SK-N-DZ (cell line): ENCODE measurements around the gene RNU1-4. TPM values are rescaled to one million over a fixed set of nuclear protein-coding genes. Genes with fewer than 3 reads are reported as not detected.
"Not testable (repeated sequence)": the region's sequence is repeated elsewhere in the genome, so short reads cannot be mapped to it uniquely, and the experiment has no call there.

ENCODE experiments used
- DNase-seq: peaks from one replicate; pipeline ENCODE4 v3.0.0-alpha.2; 2015; ENCODE audit warnings: low spot score
- polyA plus RNA-seq, 2 experiments: library from polyadenylated mRNA; depleted of rRNA; stranded (reverse); fragments of >200 nt; gene quantifications; 2 replicates each; pipeline ENCODE4 v1.2.3, GENCODE V29; 2014

The RNU1-4 gene
- not detected in 2 replicates for polyA plus RNA-seq (2014; cell fraction: cytosol; rRNA removed)
- polyA plus RNA-seq (2014; cell fraction: nucleus; rRNA removed), result not detected in 2 replicates

- DNase-seq, result not testable (repeated sequence)
These were observed at the start of gene RNU1-4 for GRCh38 chr1:16740047-16740964. Gene RNU1-4, plus strand, starts transcription at chr1:16740516.

DNA sequence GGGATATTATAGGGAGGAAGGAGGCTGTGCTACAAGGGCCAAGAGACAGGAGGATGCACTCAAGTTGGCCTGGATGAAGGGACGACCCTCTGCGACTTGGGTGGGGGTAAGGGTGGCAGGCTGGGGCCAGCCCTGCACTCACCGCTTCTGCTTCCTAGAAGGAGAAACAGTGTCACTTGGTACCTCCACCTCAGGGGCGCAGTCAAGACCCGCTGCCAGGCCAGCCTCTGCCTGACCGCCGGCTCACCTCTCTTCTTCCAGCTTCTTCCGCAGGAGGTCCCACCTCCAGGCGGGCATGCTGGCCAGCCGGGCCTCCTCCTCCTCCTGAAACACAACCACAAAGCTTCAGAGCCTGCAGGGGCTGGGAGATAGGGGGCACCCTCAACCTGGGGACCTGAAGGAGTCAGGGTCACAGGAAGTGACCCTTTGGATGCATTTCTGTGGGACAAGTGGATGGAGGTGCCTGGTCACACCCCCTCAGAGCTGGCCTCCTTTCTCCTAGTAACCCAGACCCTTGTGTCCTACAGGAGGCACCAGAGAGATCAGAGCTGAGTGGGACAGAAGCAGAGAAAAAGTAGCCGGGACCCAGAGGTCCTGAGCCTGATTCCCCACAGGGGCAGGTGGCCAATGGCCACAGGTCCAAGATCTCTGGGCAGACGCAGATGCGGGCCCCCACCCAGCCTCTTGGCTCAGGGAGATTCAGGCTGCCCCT is 49.2 kb upstream of the RNU1-4 start:
- not testable (repeated sequence) for DNase-seq

DNA sequence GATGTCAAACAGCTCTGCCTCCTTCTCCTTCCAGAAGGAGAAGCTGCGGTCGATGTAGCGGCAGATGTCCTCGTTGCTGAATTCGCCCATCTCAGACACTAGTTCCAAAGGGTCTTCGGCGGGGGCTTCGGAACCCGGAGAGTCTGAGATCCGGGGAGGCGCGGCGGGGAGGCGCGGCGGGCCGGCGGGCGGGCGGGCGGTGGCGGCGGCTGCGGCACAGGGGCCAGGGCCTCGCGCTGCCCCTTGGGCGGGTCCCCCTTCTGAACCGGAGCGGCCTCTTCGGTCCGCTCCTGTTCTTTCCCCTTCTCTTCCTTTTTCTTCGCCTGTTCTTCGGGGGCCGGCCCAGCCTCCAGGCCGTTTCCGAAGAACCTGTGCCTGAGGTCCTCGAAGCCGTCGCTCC is 48.0 kb upstream of the RNU1-4 start:
- DNase-seq, result not testable (repeated sequence)

DNA sequence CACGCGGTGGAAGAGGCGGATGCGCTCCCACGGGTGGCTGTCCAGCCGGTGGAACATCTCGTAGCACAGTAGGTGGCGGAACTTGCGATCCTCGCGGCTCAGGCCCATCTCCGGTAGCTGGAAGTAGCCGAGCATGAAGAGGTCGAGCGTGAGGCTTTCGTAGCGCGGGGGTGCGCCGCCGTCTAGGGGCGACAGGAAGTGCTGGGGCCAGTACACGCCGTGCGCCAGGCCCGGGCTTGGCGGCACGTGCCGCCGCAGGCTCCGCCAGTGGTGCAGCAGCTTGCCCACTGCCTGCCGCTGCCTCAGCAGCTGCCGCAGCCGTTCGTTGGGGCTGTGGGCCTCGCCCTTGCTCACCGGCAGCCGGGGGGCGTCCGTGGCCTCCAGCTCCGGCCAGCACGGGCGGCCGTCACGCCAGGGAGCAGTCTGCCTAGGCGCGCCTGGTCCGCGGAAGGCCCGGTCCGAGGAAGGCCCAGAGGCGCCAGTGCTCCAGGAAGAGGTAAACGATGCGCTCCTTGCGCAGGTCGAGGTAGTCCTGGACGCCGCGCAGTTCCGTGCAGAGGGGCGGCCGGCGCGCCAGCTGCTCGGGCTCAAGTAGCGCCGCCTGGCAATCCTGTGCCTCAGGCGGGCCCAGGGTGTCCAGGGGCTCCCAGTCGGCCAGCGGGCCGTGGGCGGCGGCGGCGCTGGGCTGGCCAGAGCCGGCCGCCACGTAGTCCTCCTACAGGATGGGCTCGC is 47.4 kb upstream of the RNU1-4 start:
- not testable (repeated sequence) for DNase-seq

DNA sequence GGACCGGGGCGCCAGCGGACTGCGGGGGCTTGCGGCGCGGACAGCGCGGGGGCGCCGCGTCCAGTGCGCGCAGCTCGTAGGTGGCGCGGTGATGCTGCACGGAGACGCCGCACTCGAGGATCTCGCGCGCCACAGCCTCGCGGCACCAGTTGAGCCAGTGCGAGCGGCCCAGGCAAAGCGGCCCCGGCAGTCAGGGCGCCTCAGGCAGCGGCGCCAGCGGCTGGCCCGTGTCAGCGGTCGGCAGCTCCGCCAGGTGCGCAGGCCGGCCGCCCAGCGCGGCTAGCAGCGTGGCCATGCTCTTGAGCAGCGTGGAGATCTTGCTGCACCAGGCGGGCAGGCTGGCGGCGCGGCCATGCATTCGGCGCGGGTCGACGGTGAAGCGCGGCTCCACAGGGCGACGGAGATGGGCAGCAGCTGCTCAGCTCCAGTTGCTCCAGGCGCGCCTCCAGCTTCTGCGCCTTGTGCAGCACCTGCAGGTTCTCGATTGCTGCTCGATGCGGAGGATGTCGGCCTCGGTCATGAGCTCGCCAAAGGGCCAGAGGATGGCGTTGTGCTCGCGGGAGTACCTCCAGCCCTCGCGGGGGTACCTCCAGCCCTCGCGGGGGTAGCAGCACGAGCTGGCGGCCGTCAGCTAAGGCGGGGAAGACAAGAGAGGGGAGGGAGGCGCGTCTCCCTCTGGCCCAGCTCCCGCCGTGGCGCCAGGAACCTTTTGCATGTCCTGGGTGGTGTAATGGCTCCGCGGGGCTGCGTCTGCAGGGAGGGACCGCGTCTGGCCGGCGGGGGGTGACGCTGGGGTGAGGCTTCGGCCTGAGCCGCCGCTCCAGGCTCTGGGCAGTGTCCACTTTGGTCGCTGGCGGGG is 46.6 kb upstream of the RNU1-4 start:
- not testable (repeated sequence) for DNase-seq

DNA sequence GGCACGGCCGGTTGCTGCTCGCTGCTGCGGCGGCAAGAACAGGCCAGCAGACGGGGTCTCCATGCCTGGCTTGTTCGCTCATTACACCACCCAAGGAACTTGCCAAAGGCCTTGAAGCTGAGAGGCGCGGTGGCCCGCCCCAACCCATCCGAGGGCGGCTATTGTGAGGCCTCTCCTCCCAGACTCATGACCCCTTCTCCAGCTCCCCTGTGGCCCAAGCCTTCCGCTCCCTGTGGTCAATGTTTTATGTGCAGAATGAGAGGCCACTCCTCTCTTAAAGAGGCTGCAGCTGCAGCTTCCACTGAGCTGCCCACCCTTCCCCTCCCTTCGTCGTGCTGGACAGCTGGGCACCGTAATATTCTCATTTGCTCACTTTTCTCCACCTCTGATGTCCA is 46.0 kb upstream of the RNU1-4 start:
- DNase-seq, result not testable (repeated sequence)

- not testable (repeated sequence) for DNase-seq
These were observed 43.7 kb upstream of the RNU1-4 start for GRCh38 chr1:16696507-16697150.

GRCh38 chr1:16697152-16697551 is 43.2 kb upstream of the RNU1-4 start:
- DNase-seq, result not testable (repeated sequence)

DNA sequence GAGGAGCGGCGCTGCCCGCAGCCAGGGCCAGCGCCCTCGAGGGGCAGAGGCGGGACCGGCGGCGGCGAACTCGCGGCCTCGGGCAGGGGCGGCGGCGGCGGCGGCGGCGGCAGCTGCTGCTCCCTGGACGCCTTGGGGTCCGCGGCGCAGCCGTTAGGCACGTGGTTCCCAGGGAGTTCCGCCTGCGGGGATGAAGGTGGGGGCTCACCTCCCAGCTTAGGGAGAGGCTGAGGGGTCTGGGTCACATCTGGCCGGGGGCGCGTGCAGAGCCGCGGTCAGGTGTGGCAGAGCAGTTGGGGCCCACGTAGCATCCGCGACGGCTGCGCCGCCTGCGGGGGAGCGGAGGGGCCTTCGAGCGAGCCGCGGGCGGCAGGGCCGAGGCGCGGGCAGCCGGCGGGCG is 40.9 kb upstream of the RNU1-4 start:
- not testable (repeated sequence) for DNase-seq

DNA sequence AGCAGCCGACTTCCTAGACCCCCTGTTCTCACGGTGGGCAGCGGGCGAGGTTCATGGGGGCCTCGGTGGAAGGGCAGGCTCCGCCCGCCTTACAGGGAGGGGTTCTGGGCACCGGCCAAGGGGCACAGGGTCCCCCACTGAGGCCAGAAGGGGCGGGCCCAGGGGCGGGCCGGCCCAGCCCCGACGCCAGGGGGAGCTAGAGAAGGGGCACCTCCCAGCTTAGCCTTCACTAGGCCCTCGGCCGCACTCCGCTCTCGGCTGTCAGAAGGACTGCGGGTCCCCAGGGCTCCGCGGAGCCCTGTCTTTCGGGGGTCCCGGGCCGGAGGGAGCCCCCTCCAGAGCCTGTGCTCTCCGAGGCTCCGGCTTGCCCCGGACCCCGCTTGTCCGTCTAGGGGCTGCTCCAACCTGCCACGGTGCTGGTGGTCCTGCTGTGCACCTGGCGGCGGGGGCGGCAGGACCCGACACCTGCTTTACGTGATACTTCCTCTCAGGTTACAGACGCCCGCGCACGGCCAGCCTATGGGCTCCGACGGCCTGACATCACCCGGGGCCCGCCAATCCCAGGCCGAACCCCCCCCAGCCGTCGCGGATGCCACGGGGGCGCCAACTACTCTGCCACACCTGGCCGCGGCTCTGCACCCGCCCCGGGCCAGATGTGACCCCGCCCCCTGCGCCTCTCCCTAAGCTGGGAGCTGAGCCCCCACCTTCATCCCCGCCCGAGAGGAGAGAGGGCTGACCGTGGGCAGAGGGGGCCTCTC is 40.0 kb upstream of the RNU1-4 start:
- not testable (repeated sequence) for DNase-seq

DNA sequence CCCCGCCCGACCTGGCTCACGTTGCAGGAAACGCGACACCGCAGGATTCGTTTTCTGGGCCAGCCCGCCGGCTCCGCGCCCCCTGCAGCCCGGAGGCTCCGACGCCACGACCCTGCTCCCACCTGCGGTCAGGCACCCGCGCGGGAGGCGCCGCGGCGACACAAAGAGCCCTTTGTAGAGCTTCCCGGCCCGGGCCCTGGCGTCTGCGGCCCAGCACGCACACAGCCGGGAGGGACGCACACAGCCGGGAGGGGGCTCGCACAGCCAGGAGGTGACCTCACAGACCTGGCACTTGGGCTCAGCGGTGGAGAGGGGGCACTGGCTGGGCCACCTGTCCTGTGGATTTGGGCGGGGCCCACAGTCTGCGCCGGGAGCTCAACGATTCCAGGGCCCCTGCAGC is 39.1 kb upstream of the RNU1-4 start:
- DNase-seq, result not testable (repeated sequence)

DNA sequence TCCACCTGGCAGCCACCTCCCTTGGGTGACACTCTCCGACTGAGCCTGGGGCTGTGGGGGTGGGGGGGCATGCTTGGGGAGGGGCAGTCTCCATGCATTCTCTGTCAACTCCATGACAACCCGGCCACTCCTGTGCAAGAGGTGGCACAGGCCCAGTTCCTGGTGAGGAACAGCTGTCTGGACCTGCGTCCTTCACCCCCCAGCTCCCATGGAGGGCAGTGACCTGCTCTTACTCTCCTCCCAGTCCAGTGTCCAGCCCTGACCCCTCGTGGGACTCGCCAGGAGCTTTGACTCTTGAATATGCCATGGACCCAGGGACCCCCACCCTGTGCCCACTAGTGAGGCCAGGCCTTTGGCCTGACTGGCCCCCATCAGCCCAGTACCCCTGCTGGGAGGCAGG is 38.0 kb upstream of the RNU1-4 start:
- not testable (repeated sequence) for DNase-seq

DNA sequence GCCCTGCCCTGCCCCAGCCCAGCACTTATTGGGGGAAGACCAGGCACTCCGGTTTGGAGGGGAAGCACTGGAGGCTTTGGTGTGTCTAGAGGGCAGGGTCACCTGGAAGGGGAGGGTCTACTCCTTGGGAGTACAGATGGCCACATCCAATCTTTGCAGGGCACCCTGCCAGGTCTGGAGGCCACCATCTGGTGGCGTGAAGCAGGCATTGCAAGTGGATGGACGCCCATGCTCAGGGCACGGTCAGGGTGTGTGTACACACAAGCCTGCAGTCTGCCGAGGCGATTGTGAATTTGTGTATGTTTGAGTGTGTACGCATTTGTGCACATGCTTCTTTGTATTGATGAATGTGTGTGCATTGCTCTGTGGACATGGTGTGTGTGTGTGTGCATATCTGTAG is 37.2 kb upstream of the RNU1-4 start:
- not testable (repeated sequence) for DNase-seq

DNA sequence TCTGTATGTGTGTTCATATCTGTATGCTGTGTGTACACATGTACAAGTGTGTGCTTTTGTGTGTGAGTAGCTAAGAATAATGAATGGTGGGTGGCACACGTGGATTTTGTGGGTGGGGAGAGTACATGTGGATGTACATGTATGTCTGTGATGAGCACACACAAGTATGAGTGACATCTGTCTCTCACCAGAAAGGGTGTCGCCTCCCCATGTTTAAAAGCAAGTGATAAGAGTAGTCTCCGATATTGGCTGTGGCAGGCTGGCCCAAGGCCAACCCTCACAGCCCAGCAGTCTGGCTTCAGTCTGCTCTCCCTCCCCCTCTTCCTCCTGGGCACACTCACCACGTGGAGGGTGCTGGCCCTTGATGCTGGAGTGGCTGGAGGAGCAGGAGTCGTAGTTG is 36.7 kb upstream of the RNU1-4 start:
- DNase-seq, result not testable (repeated sequence)

GRCh38 chr1:16704076-16704475 is 36.2 kb upstream of the RNU1-4 start:
- not testable (repeated sequence) for DNase-seq

DNA sequence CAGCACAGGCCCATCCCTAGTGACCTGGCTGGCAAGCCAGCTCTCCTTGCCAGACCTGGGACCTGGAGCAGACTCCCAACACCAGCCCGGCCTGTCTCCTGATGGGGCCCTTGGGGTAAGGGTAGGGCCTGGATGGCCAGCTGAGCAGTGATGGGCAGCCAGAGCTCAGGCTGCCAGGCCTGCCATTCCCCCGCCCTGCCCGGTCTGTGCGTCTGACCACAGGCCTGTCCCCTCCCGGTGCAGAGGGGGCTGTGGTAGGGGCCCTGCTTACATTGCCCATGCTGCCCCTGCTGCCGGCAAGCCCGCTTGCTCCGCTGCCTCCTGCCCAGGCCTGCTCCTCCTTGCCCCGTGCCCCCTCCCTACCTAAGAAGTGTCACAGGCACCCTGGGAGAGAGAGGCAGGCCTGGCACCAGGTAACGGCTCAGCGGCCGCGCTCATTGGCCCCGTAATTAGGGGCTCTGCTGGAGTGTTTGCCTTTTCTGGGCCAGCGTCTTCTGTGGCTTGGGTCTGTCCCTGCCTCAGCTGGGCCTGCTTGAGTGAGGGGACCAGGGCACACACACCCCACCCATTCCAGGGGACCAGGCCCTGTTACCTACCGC is 35.7 kb upstream of the RNU1-4 start:
- DNase-seq, result not testable (repeated sequence)

DNA sequence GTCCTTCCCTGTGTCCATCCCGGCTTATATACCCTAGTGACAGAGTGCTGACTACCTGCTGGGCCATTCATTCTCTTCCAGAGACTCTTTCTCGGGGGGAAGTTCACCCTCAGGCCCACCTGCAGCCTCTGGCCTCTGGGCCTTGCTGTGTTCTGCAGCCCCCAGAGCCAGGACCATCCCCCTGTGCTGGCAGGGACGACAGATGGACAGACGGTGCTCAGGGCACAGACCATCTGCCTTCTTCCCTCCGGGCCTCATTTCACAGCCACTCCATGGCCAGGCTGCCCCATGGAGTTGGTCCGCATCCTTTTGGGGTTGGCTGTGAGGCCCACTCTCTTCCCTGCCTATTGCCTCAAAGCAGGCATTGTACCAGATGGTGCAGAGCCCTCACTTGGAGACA is 34.0 kb upstream of the RNU1-4 start:
- not testable (repeated sequence) for DNase-seq

DNA sequence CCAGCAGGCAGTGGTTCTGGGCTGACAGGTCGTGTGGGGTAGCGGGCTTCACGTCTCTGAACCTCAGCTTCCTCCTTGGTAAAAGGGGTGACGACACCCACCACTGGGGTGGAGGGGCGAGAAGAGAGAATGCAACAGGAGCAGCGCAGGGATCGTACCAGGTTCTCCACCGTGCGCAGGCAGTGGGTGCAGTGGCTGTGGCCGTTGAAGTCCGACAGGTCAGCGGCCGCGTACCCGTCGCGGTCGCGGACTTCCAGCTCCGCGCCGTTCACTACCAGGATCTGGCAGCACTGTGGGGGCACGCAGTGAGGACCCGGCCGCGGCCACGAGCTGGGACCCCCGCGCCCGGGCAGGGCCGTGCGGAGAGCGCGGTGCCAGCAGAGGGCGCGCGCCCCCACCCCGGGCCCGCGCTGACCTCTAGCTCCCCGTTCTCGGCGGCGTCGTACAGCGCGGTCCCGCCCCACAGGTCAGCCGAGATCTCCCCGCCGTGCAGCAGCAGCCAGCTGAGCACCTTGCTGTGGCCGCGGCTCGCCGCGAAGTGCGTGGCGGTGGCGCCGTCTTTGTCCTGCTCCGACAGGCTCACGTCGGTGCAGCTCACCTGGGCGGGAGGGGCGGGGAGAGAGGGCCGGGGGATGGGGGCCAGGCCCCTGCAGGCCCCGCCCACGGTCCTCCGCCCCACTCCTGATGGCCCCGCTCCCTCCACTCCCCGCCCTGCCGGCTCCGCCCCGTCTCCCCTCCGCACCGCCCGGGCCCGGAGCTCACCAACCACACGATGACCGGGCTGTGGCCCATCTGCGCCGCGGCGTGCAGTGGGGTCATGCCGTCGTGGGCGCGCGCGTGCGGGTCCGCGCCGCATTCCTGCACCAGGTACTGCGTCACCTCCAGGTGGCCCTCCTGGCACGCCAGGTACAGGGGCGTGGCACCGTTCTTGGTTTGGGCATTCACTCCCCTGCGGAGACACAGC is 32.9 kb upstream of the RNU1-4 start:
- not testable (repeated sequence) for DNase-seq
